ENCODE results near the gene SCNN1A.
A peak's percentile ranks its signal among the peaks of the same experiment; 100 is the strongest.

SCNN1A gene

GRCh38 chr12:6364044-6364374 lies 11.4 kb downstream of the SCNN1A start:
- Histone ChIP-seq H3K36me3 (ENCODE audit: insufficient read depth, insufficient read length, low read length) (no peaks in the 10 kb centered on the region), H3K9ac (ENCODE audit: insufficient read length, low read depth) (peak overlapping the region; percentile 78), H3K27me3 (ENCODE audit: insufficient read depth, insufficient read length) (no peaks in the 10 kb centered on the region), H3K4me1 (ENCODE audit: insufficient read depth, insufficient read length) (peaks cover 12% of the 10 kb centered on the region), H3K9me3 (ENCODE audit: insufficient read depth, low read length) (no peaks in the 10 kb centered on the region), H3K4me3 (ENCODE audit: insufficient read length, low read depth) (peak overlapping the region; percentile 62)
- DNase-seq (ENCODE audit: low read depth, low spot score) = no peak
- TF ChIP-seq ZNF274 (IDR thresholded peaks at IDR 0.05; ENCODE audit: low read depth, low read length) (no peak), YY1 (IDR thresholded peaks at IDR 0.05; ENCODE audit: insufficient read depth, insufficient read length) (no peak), SUZ12 (IDR thresholded peaks at IDR 0.05; ENCODE audit: extremely low read depth, insufficient read depth, insufficient read length) (no peak)

DNA sequence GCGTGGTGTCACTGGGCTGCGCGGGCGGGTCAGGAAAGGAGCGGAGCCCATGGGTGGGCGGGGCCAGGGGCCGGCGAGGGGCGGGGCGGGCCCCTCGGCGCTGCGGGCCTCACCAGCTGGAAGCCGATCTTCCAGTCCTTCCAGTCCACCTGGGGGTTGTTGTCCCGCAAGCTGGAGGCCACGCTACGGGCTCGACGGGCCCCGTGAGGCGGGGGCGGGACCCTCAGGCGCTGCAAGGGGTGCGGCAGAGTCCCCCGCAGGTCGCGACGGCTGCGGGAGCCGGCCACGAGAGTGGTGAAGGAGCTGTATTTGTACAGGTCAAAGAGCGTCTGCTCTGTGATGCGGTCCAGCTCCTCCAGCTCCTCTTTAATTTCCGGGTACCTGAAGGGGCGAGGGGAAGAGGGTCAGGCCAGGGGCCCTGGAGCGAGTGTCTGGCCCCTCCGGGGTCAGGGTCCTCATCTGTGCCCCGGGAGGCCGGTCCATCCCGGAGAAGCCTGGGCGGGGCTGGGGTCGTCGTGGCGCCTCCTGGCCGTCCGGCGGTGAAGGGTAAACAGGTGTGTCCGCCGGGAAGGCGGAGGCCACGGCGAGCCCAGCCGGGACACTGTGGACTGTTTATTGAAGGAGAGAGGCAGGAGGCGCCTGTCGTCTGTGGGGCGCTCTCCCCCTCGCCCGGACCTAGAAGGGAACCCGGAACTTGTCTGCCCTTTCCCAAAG lies 11.9 kb downstream of the SCNN1A start:
- Histone ChIP-seq H3K36me3 (ENCODE audit: insufficient read depth, insufficient read length, low read length) (no peaks in the 10 kb centered on the region), H3K4me1 (ENCODE audit: insufficient read depth, insufficient read length) (peaks cover 9% of the 10 kb centered on the region), H3K9ac (ENCODE audit: insufficient read length, low read depth) (peak overlapping the region; percentile 78), H3K27me3 (ENCODE audit: insufficient read depth, insufficient read length) (no peaks in the 10 kb centered on the region), H3K9me3 (ENCODE audit: insufficient read depth, low read length) (no peaks in the 10 kb centered on the region), H3K4me3 (ENCODE audit: insufficient read length, low read depth) (peak overlapping the region; percentile 62)
- TF ChIP-seq YY1 (IDR thresholded peaks at IDR 0.05; ENCODE audit: insufficient read depth, insufficient read length) (no peak), ZNF274 (IDR thresholded peaks at IDR 0.05; ENCODE audit: low read depth, low read length) (no peak), SUZ12 (IDR thresholded peaks at IDR 0.05; ENCODE audit: extremely low read depth, insufficient read depth, insufficient read length) (no peak)
- no peak for DNase-seq (ENCODE audit: low read depth, low spot score)

GRCh38 chr12:6363010-6363329 lies 12.4 kb downstream of the SCNN1A start:
- H3K4me1 ChIP-seq (ENCODE audit: insufficient read depth, insufficient read length) = peaks cover 9% of the 10 kb centered on the region
- H3K36me3 ChIP-seq (ENCODE audit: insufficient read depth, insufficient read length, low read length) = no peaks in the 10 kb centered on the region
- H3K4me3 ChIP-seq (ENCODE audit: insufficient read length, low read depth) = no peak overlapping the region
- no peak for DNase-seq (ENCODE audit: low read depth, low spot score)
- no peaks in the 10 kb centered on the region for H3K9me3 ChIP-seq (ENCODE audit: insufficient read depth, low read length)
- H3K27me3 ChIP-seq (ENCODE audit: insufficient read depth, insufficient read length) = no peaks in the 10 kb centered on the region
- TF ChIP-seq SUZ12 (IDR thresholded peaks at IDR 0.05; ENCODE audit: extremely low read depth, insufficient read depth, insufficient read length) = no peak
- no peak for TF ChIP-seq ZNF274 (IDR thresholded peaks at IDR 0.05; ENCODE audit: low read depth, low read length)
- H3K9ac ChIP-seq (ENCODE audit: insufficient read length, low read depth) = no peak overlapping the region

DNA sequence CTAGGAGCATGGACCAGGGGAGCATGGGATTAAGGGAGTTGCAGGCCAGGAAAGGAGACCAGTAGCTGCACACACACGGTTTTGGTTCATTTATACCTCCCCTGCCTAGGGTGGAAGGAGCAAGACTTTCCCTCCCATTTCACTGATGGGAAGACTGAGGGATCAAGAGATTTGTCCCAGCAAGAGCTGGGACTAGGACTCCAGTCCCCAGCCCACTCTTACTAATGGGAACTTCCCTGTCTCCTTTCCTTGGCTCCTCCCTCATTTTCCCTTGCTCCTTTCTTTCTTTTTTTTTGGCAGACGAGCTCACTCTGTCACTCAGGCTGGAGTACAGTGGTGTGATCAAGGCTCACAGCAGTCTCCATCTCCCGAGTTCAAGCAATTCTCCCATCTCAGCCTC lies 13.0 kb downstream of the SCNN1A start:
- Histone ChIP-seq H3K27me3 (ENCODE audit: insufficient read depth, insufficient read length) (no peaks in the 10 kb centered on the region), H3K4me3 (ENCODE audit: insufficient read length, low read depth) (no peak overlapping the region), H3K36me3 (ENCODE audit: insufficient read depth, insufficient read length, low read length) (no peaks in the 10 kb centered on the region), H3K9me3 (ENCODE audit: insufficient read depth, low read length) (no peaks in the 10 kb centered on the region), H3K9ac (ENCODE audit: insufficient read length, low read depth) (no peak overlapping the region), H3K4me1 (ENCODE audit: insufficient read depth, insufficient read length) (peaks cover 9% of the 10 kb centered on the region)
- TF ChIP-seq YY1 (IDR thresholded peaks at IDR 0.05; ENCODE audit: insufficient read depth, insufficient read length) (no peak), SUZ12 (IDR thresholded peaks at IDR 0.05; ENCODE audit: extremely low read depth, insufficient read depth, insufficient read length) (no peak), ZNF274 (IDR thresholded peaks at IDR 0.05; ENCODE audit: low read depth, low read length) (no peak)
- DNase-seq (ENCODE audit: low read depth, low spot score) = no peak

GRCh38 chr12:6361834-6362233 lies 13.5 kb downstream of the SCNN1A start:
- TF ChIP-seq ZNF274 (IDR thresholded peaks at IDR 0.05; ENCODE audit: low read depth, low read length) (no peak), SUZ12 (IDR thresholded peaks at IDR 0.05; ENCODE audit: extremely low read depth, insufficient read depth, insufficient read length) (no peak), YY1 (IDR thresholded peaks at IDR 0.05; ENCODE audit: insufficient read depth, insufficient read length) (no peak)
- no peak for DNase-seq (ENCODE audit: low read depth, low spot score)
- H3K4me3 ChIP-seq (ENCODE audit: insufficient read length, low read depth) = no peak overlapping the region
- no peaks in the 10 kb centered on the region for H3K9me3 ChIP-seq (ENCODE audit: insufficient read depth, low read length)
- H3K36me3 ChIP-seq (ENCODE audit: insufficient read depth, insufficient read length, low read length) = no peaks in the 10 kb centered on the region
- H3K9ac ChIP-seq (ENCODE audit: insufficient read length, low read depth) = no peak overlapping the region
- no peaks in the 10 kb centered on the region for H3K27me3 ChIP-seq (ENCODE audit: insufficient read depth, insufficient read length)
- H3K4me1 ChIP-seq (ENCODE audit: insufficient read depth, insufficient read length) = peaks cover 9% of the 10 kb centered on the region

DNA sequence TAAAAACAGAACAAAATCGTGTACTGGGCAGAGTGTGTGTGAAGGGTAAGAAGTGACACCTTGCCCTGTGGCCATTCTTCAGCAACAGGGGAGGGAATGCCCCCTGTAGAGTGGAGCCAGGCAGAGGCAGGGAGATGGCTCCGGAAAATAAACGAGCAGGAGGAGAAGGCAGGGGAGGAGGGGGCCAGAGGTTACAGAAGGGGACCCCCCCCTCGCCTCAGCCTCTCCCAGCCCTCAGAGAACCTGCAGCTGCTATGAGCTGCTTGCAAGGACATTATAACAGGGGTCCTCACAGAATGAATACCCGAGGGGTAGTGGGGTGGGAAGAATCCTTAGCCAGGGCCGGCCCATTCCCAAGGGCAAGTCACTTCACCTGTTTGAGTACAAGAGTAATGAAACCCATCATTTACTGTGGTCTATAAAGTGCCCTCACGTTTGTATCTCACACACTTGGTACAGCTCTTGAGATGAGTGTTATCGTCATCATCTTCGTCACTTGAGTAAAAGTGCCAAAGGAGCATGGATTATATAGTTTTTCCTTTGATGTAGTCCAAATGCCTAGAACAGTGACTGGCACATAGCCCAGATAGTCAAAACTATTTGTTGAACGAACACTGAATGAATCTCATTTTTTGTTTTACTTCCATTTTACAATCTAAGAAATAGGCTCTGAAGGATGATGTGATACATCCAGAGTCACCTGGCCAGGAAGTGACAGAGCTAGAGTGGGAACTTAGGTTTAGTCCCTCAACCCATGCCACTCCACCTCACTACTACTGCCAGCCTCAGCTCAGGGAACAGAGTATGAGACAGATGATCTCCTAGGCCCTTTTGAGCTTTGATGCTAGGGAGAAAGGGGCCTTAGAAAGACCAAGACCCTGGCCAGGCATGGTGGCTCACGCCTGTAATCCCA lies 14.5 kb downstream of the SCNN1A start:
- no peak for DNase-seq (ENCODE audit: low read depth, low spot score)
- Histone ChIP-seq H3K36me3 (ENCODE audit: insufficient read depth, insufficient read length, low read length) (no peaks in the 10 kb centered on the region), H3K4me3 (ENCODE audit: insufficient read length, low read depth) (no peak overlapping the region), H3K4me1 (ENCODE audit: insufficient read depth, insufficient read length) (peaks cover 9% of the 10 kb centered on the region), H3K9me3 (ENCODE audit: insufficient read depth, low read length) (no peaks in the 10 kb centered on the region), H3K9ac (ENCODE audit: insufficient read length, low read depth) (no peak overlapping the region), H3K27me3 (ENCODE audit: insufficient read depth, insufficient read length) (no peaks in the 10 kb centered on the region)
- no peak for TF ChIP-seq SUZ12 (IDR thresholded peaks at IDR 0.05; ENCODE audit: extremely low read depth, insufficient read depth, insufficient read length)

DNA sequence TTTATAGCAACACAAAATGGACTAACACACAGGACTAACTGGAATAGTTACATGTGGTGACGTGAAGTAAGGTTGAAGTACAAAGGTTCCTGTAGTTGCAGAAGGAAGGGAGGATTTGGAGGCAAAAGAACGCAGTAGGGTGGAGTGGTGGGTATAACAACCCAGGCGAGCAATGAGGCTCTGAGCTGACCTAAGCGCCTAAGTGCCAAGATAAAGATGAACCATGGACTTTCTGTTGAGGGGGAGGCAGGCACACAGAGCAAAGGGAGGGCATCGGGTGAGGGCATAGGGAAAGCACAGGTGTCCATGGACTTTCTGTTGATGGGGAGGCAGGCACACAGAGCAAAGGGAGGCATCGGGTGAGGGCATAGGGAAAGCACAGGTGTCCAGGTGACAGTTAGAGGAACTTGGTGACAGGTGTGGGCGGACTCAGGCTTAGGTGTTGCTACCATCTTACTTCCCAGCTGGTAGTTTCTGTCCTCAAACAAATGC lies 15.2 kb downstream of the SCNN1A start:
- no peaks in the 10 kb centered on the region for H3K9me3 ChIP-seq (ENCODE audit: insufficient read depth, low read length)
- no peak overlapping the region for H3K9ac ChIP-seq (ENCODE audit: insufficient read length, low read depth)
- no peak overlapping the region for H3K4me3 ChIP-seq (ENCODE audit: insufficient read length, low read depth)
- no peaks in the 10 kb centered on the region for H3K36me3 ChIP-seq (ENCODE audit: insufficient read depth, insufficient read length, low read length)
- TF ChIP-seq YY1 (IDR thresholded peaks at IDR 0.05; ENCODE audit: insufficient read depth, insufficient read length) (no peak), ZNF274 (IDR thresholded peaks at IDR 0.05; ENCODE audit: low read depth, low read length) (no peak), SUZ12 (IDR thresholded peaks at IDR 0.05; ENCODE audit: extremely low read depth, insufficient read depth, insufficient read length) (no peak)
- peaks cover 10% of the 10 kb centered on the region for H3K4me1 ChIP-seq (ENCODE audit: insufficient read depth, insufficient read length)
- H3K27me3 ChIP-seq (ENCODE audit: insufficient read depth, insufficient read length) = no peaks in the 10 kb centered on the region
- no peak for DNase-seq (ENCODE audit: low read depth, low spot score)

Measured in NT2/D1 (cell line).